Small intestine (tissue), 7 donors: Measurements from ENCODE around the gene BATF3. TPM values are rescaled to one million over a fixed set of nuclear protein-coding genes. Genes with fewer than 3 reads are reported as not detected.
"Not testable (repeated sequence)": the region's sequence is repeated elsewhere in the genome, so short reads cannot be mapped to it uniquely, and the experiment has no call there.

ENCODE experiments used
- DNase-seq, 2 donors: peaks; one replicate each; pipeline versions ENCODE4 v3.0.0 to v3.0.0-alpha.2; 2013
- FAIRE-seq: peaks from 2 replicates; lab custom pipeline; 2012; peaks lifted over from hg19 to GRCh38; lab: Jason Lieb, UNC
- H3K27ac ChIP-seq, 3 donors: one replicate each; pipeline ENCODE4 v1.5.1; 2013; ENCODE audit warnings: low read length in 2 of 3, mild to moderate bottlenecking in 2 of 3, control low read depth in 1 of 3, inconsistent platforms in 1 of 3, low read depth in 1 of 3, moderate library complexity in 1 of 3
- H3K27me3 ChIP-seq, 3 donors: one replicate each; pipeline ENCODE4 v1.6.1; 2013; ENCODE audit warnings: low read length in 3 of 3, inconsistent platforms in 1 of 3; ENCODE audit not compliant: control insufficient read depth in 3 of 3, insufficient read depth in 3 of 3
- H3K36me3 ChIP-seq, 3 donors: one replicate each; pipeline ENCODE4 v1.6.1; 2013; ENCODE audit warnings: low read length in 3 of 3, inconsistent platforms in 1 of 3, low read depth in 1 of 3, mild to moderate bottlenecking in 1 of 3, moderate library complexity in 1 of 3; ENCODE audit not compliant: control insufficient read depth in 3 of 3, insufficient read depth in 2 of 3
- H3K4me1 ChIP-seq, 3 donors: one replicate each; pipeline ENCODE4 v1.6.1; 2013; ENCODE audit warnings: low read length in 2 of 3, inconsistent platforms in 1 of 3, low read depth in 1 of 3, mild to moderate bottlenecking in 1 of 3, moderate library complexity in 1 of 3; ENCODE audit not compliant: control insufficient read depth in 3 of 3, insufficient read depth in 2 of 3
- H3K4me3 ChIP-seq, 3 donors: one replicate each; pipeline ENCODE4 v1.5.1; 2013; ENCODE audit warnings: low read length in 3 of 3, control low read depth in 1 of 3, inconsistent platforms in 1 of 3, low read depth in 1 of 3, mild to moderate bottlenecking in 1 of 3, moderate library complexity in 1 of 3
- H3K9me3 ChIP-seq, 2 donors: one replicate each; pipeline ENCODE4 v1.6.1; 2013; ENCODE audit warnings: low read depth in 1 of 2, low read length in 1 of 2; ENCODE audit not compliant: control insufficient read depth in 2 of 2, insufficient read depth in 1 of 2
- WGBS, 3 donors: extraction: QIAGEN DNeasy Blood & Tissue Kit; methylation state at CpG; one replicate each; pipeline ENCODE4 v1.1.7; 2013; 5-methylcytosine and 5-hydroxymethylcytosine counted together
- polyA plus RNA-seq, 4 donors: library from polyadenylated mRNA; stranded (reverse) in 3 of 4; unstranded in 1 of 4; fragments of 200-250 nt in 3 of 4; fragments of 120-200 nt in 1 of 4; gene quantifications; one replicate each; pipeline versions ENCODE4 v1.2.1 to v1.2.3, GENCODE V29; 2013
- donor health status: healthy with polysubstance abuse.
- donor health status: control.
- donor health status: control.
- donor health status: Bipolar disorder and iron deficiency.
- donor health status: healthy.

BATF3 gene
- polyA plus RNA-seq, 4 donors: 1.5 to 3.8 (median 3.6) TPM; not detected in 1

DNA sequence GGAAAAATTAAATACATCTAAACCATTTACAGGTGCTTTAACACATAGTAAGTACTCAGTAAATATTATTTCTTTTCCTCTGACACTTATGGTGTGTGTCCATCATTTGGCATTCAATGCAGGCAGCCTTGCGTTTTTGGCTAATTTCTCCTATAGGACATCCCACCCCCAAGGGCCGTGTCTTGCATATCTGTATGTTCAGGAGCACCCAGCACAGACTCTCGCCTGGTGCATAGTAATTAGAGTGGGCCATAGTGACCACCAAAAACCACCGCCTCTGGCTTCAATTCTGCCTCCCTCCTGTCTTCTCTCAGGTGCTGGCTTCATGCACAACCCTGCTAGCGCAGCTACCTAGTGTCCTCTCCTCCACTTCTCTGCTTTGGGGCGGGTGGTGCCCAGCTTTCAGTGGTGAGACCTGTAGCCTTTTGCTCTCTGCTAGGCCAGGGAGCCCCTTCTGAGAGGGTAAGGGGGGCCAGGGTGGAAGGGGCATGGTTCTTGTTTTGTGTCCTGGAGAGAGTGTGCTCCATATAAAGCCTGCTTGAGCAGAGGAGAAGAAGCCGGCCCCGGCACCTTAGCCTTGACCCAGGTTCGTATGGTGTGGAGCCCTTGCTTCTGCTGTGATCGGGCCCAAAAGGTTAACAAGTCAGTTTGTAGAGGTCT is 33.4 kb downstream of the BATF3 start:
- H3K4me1 ChIP-seq: peaks cover 0 to 5% (median 0%) of the 10 kb centered on the region in 3 donors
- no peaks in the 10 kb centered on the region for H3K36me3 ChIP-seq
- DNase-seq (no peak), FAIRE-seq (no peak)
- no peak overlapping the region for H3K27ac ChIP-seq
- H3K9me3 ChIP-seq: no peaks in the 10 kb centered on the region
- no peak overlapping the region for H3K4me3 ChIP-seq
- H3K27me3 ChIP-seq: no peaks in the 10 kb centered on the region
- 82 to 84% (median 83%) methylated on average over 10 of the region's 10 CpGs for WGBS, 3 donors

DNA sequence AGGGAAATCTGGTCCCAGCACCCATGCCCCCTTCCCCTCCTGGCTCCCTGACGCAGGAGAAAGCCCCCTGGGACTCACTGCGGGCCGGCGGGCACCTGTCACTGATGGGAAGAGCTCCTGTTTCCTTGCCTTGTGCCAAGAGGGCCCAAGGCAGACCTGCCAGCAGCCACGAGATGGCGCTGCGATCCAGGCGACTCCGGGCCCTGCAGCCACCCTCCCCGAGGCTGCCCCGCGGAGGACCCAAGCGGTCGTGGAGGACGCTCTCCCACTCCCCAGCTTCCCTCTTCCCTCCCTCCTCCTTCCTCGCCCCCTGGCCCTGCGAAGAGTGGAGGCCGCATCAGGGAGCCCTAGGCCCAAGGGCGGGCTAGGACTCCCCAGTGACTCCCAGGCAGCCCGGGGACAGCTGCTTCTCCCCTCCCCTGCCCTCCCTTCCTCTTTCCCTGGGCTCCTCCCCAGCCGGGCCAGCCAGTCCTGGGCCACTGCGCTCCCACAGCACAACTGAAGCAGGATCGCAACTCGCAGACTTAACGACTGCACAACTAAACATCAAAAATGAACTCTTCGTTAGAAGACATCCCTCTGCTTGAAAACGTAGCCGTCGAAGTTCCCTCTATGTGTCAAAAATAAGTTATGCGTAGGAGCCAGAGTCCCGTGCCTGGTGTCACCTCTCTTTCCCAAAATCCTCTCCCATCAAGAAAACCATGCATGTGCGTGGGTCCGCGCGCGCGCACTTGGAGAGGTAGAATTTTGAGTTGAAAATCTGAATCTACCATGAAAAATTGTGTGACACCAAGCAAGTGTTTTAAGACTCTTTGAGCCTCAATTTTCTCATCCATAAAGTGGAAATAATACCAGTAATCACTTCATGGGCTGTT is 34.2 kb downstream of the BATF3 start:
- H3K9me3 ChIP-seq: no peaks in the 10 kb centered on the region
- peak overlapping the region; percentile 14 to 62 (median 38) for H3K4me3 ChIP-seq
- no peaks in the 10 kb centered on the region for H3K27me3 ChIP-seq
- H3K36me3 ChIP-seq: no peaks in the 10 kb centered on the region
- peaks cover 0 to 5% (median 0%) of the 10 kb centered on the region in 3 donors for H3K4me1 ChIP-seq
- DNase-seq (peak; percentile 78 to 94), FAIRE-seq (no peak)
- 16 to 19% (median 16%) methylated on average over 32 to 37 of the region's 37 CpGs for WGBS, 3 donors
- peak overlapping the region in 1 of 3 donors; percentile 71 for H3K27ac ChIP-seq

DNA sequence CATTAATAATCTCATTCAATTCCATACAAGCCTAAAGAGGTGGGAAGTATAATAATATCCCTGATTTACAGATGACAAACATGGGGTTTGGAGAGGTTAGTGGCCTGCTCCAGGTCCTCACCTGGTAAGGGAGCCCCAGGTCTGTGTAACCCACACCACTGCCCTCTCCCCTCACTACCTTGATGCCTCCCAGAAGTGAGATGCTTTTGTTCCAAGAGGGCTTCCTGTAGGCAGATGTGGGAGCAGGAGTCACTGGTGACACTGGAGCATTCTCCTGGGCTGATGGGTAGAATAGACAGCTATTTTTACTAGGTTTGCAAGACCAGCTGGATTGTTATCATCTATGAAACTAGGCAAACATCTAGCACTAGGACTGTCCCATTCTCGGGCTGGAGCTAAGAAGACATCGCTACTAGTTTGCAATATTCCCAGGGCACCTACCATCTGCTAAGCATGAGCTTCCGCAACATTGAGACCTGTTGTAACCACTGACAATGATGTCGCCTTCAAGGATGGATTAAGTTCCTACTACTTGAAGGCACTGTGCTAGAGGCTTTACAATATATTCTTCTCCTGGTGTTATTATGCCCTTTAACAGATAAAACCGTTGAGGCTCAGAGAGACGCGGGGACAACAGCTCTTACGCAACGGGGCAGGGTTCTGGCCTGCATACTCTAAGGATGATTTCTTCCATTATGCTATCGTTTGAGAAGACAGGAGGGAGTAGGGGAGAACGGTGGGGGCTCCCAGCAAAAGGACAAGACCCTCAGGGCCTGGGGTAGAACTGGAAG is 35.0 kb downstream of the BATF3 start:
- FAIRE-seq (no peak), DNase-seq (no peak)
- Histone ChIP-seq H3K4me1 (peaks cover 0 to 5% (median 0%) of the 10 kb centered on the region in 3 donors), H3K36me3 (no peaks in the 10 kb centered on the region), H3K27ac (no peak overlapping the region), H3K27me3 (no peaks in the 10 kb centered on the region), H3K4me3 (no peak overlapping the region), H3K9me3 (no peaks in the 10 kb centered on the region)
- WGBS, 3 donors: 60 to 74% (median 62%) methylated on average over 11 of the region's 11 CpGs

DNA sequence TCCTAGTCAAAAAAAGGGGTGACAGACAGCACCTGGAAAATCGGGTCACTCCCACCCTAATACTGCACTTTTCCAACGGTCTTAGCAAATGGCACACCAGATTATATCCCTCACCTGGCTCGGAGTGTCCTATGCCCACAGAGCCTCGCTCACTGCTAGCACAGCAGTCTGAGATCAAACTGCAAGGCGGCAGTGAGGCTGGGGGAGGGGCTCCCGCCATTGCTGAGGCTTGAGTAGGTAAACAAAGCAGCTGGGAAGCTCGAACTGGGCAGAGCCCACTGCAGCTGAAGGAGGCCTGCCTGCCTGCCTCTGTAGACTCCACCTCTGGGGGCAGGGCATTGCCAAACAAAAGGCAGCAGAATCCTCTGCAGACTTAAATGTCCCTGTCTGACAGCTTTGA is 41.4 kb downstream of the BATF3 start:
- not testable (repeated sequence) for DNase-seq, H3K27ac ChIP-seq, H3K4me3 ChIP-seq, H3K4me1 ChIP-seq, FAIRE-seq, H3K36me3 ChIP-seq, H3K9me3 ChIP-seq, H3K27me3 ChIP-seq
- 41 to 54% (median 43%) methylated on average over 6 to 7 of the region's 7 CpGs for WGBS, 3 donors

DNA sequence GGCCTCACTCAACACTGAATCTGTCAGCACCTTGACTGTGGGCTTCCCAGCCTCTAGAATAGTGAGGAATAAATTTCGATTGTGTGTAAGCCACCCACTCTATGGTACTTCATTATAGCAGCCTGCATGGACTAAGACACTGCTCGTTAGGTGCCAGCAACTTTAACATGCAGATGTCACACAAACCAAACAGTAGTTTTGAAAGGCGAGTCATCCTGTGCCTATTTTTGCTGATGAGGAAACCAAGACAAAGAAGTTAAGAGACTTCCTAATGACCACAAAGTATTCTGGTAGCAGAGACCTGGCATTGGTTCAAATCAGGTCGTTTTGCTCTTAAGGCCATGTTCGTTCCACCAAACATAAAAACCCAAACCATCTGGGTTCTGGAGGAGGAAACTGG is 42.9 kb downstream of the BATF3 start:
- FAIRE-seq (no peak), DNase-seq (no peak)
- Histone ChIP-seq H3K27me3 (no peaks in the 10 kb centered on the region), H3K9me3 (no peaks in the 10 kb centered on the region), H3K4me3 (no peak overlapping the region), H3K36me3 (no peaks in the 10 kb centered on the region), H3K27ac (no peak overlapping the region), H3K4me1 (no peaks in the 10 kb centered on the region)
- 74 to 83% (median 75%) methylated on average over 5 of the region's 5 CpGs for WGBS, 3 donors

DNA sequence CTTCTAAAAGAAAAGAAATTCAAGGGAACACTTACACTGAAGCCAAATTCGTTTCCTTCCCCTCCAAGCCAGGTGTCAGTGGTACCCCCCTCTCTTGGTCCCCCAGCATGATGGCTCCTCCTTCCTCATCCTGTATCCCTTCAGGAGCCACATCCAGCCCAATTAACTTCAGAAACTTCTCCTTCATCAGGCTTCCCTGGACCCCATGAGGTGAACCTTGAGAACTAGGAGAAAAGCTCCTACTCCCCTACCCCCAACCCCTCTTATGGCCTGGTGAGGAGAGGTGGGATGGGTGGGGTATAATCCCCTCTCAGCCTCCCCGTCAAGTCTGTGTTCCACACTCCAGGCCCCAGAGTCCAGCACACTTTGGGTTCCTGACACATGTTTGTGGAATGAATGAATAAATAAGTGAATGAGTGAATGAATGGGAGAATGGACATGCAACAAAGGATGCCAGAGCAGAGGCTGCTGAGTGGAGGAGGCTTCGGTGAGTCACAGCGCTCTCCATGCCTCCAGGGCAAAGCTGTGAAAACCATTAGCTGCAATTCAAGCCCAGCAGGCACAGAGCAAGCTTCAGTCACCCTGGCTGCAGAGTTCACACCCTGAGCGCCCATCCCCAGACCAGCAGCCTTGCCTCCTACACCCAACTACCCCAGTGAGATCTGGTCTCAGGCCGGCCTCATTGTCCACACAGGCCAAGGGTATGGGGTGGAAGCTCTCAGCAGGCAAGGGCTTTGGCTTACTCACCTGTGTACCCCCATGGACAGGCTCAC is 43.8 kb downstream of the BATF3 start:
- Histone ChIP-seq H3K9me3 (no peaks in the 10 kb centered on the region), H3K4me3 (no peak overlapping the region), H3K36me3 (no peaks in the 10 kb centered on the region), H3K27ac (no peak overlapping the region), H3K27me3 (no peaks in the 10 kb centered on the region), H3K4me1 (no peaks in the 10 kb centered on the region)
- 77 to 78% (median 78%) methylated on average over 6 of the region's 6 CpGs for WGBS, 3 donors
- FAIRE-seq (no peak), DNase-seq (no peak)

DNA sequence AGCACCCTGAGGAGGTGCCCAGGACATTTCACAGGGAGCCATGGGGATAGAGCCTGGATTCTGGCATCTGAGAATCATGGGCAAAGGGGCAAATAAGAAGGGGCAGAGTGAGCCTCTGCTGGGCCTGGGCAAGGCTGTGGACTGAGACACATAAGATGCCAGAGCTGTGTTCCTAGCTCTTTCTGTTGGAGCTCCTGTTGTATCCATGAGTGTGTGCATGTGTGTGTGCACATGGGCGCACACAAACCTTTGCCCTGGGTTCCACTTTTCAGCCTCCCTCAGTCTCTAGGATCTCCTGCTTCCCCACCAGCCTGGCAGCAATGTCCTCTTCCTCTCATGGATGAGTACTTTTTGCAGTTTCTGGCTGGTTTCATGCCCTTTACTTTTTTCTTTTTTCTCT is 47.0 kb downstream of the BATF3 start:
- no peaks in the 10 kb centered on the region for H3K27me3 ChIP-seq
- H3K36me3 ChIP-seq: no peaks in the 10 kb centered on the region
- DNase-seq (no peak), FAIRE-seq (no peak)
- no peaks in the 10 kb centered on the region for H3K4me1 ChIP-seq
- no peak overlapping the region for H3K4me3 ChIP-seq
- H3K27ac ChIP-seq: no peak overlapping the region
- 89 to 100% (median 92%) methylated on average over 1 of the region's 1 CpG for WGBS, 3 donors
- no peaks in the 10 kb centered on the region for H3K9me3 ChIP-seq
